Measurements from ENCODE around the gene SHE.

The SHE gene

DNA sequence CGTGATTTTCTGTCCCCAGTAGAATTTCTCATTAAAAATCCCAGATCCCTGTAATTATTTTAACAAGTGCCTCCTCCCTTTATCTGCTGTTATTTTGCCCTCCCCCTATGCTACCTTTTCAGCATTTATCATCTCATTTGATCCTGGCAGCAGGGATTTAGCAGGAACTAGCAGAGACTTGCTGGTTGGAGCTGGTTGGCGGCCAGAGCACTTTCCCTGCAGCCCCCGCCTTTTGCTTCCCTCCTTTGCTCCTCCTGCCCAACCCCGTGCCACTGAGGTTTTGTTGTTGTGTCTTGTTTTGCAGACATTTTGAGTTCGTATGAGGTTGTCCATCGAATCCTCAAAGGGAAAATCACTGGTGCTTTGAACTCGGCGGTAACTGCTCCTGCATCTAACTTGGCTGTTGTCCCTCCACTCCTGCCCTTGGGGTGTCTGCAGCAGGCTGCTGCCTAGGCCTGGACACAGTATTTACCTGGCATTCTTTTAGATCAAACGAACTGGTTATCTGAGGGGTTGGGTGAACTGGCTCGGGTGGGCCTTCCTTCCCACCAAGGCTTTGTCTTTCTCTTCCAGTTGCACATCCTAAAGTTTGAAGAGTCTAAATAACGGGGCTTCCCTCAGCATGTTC lies 45.0 kb upstream of the SHE start:
- no peak for TF ChIP-seq CTCF (IDR thresholded peaks at IDR 0.05; ENCODE audit: borderline replicate concordance, extremely low read depth, low read length, poor library complexity, severe bottlenecking)
- no peak for TF ChIP-seq EZH2 (IDR thresholded peaks at IDR 0.05; ENCODE audit: borderline replicate concordance, low read depth, low read length, severe bottlenecking)
- no peak overlapping the region for H3K4me2 ChIP-seq (ENCODE audit: insufficient read depth, low read length)
- peaks cover 30% of the 10 kb centered on the region for H4K20me1 ChIP-seq (ENCODE audit: insufficient read depth, low read length)
- DNase-seq (no peak), ATAC-seq (ENCODE audit: insufficient read depth, low read depth) (no peak)
- H3K79me2 ChIP-seq (ENCODE audit: insufficient read depth, low read length): no peaks in the 10 kb centered on the region
- no peak overlapping the region for H3K27ac ChIP-seq (ENCODE audit: low read length)
- no peak overlapping the region for H3K4me3 ChIP-seq (ENCODE audit: low read depth in 1 of 2, low read length in 2 of 2)
- no peak overlapping the region for H3K9ac ChIP-seq (ENCODE audit: low read depth, low read length)
- H3K36me3 ChIP-seq (ENCODE audit: insufficient read depth, low read length): peaks cover 37% of the 10 kb centered on the region
- no peaks in the 10 kb centered on the region for H3K9me3 ChIP-seq (ENCODE audit: insufficient read depth, low read length, severe bottlenecking)
- H3K27me3 ChIP-seq (ENCODE audit: insufficient read depth, low read length, poor library complexity): no peaks in the 10 kb centered on the region
- no peak overlapping the region for H2AFZ ChIP-seq (ENCODE audit: low read depth, low read length)
- H3K4me1 ChIP-seq (ENCODE audit: insufficient read depth, low read length): peaks cover 11% of the 10 kb centered on the region; the same call in 1 of the 2 replicates

- Histone ChIP-seq H3K9me3 (ENCODE audit: insufficient read depth, low read length, severe bottlenecking) (no peaks in the 10 kb centered on the region), H3K4me3 (ENCODE audit: low read depth in 1 of 2, low read length in 2 of 2) (no peak overlapping the region), H2AFZ (ENCODE audit: low read depth, low read length) (no peak overlapping the region), H3K79me2 (ENCODE audit: insufficient read depth, low read length) (no peaks in the 10 kb centered on the region), H3K27me3 (ENCODE audit: insufficient read depth, low read length, poor library complexity) (peaks cover 5% of the 10 kb centered on the region), H4K20me1 (ENCODE audit: insufficient read depth, low read length) (peaks cover 26% of the 10 kb centered on the region), H3K9ac (ENCODE audit: low read depth, low read length) (no peak overlapping the region), H3K36me3 (ENCODE audit: insufficient read depth, low read length) (peaks cover 30% of the 10 kb centered on the region), H3K4me2 (ENCODE audit: insufficient read depth, low read length) (no peak overlapping the region), H3K4me1 (ENCODE audit: insufficient read depth, low read length) (peaks cover 11% of the 10 kb centered on the region; the same call in 1 of the 2 replicates), H3K27ac (ENCODE audit: low read length) (no peak overlapping the region)
- DNase-seq (peak; percentile 50), ATAC-seq (ENCODE audit: insufficient read depth, low read depth) (peak; percentile 83)
- TF ChIP-seq EZH2 (IDR thresholded peaks at IDR 0.05; ENCODE audit: borderline replicate concordance, low read depth, low read length, severe bottlenecking) (no peak), CTCF (IDR thresholded peaks at IDR 0.05; ENCODE audit: borderline replicate concordance, extremely low read depth, low read length, poor library complexity, severe bottlenecking) (peak; percentile 73)
Observed at GRCh38 chr1:154546264-154547063, 44.3 kb upstream of the SHE start.

- H3K4me2 ChIP-seq (ENCODE audit: insufficient read depth, low read length): no peak overlapping the region
- TF ChIP-seq CTCF (IDR thresholded peaks at IDR 0.05; ENCODE audit: borderline replicate concordance, extremely low read depth, low read length, poor library complexity, severe bottlenecking) (no peak), EZH2 (IDR thresholded peaks at IDR 0.05; ENCODE audit: borderline replicate concordance, low read depth, low read length, severe bottlenecking) (no peak)
- no peaks in the 10 kb centered on the region for H3K79me2 ChIP-seq (ENCODE audit: insufficient read depth, low read length)
- H3K36me3 ChIP-seq (ENCODE audit: insufficient read depth, low read length): no peaks in the 10 kb centered on the region
- ATAC-seq (ENCODE audit: insufficient read depth, low read depth) (no peak), DNase-seq (no peak)
- H2AFZ ChIP-seq (ENCODE audit: low read depth, low read length): no peak overlapping the region
- peaks cover 6% of the 10 kb centered on the region for H3K27me3 ChIP-seq (ENCODE audit: insufficient read depth, low read length, poor library complexity)
- no peaks in the 10 kb centered on the region for H3K4me1 ChIP-seq (ENCODE audit: insufficient read depth, low read length)
- no peak overlapping the region for H3K27ac ChIP-seq (ENCODE audit: low read length)
- no peak overlapping the region for H3K9ac ChIP-seq (ENCODE audit: low read depth, low read length)
- H3K9me3 ChIP-seq (ENCODE audit: insufficient read depth, low read length, severe bottlenecking): no peaks in the 10 kb centered on the region
- no peaks in the 10 kb centered on the region for H4K20me1 ChIP-seq (ENCODE audit: insufficient read depth, low read length)
- H3K4me3 ChIP-seq (ENCODE audit: low read depth in 1 of 2, low read length in 2 of 2): no peak overlapping the region
Observed at GRCh38 chr1:154541231-154541630, 39.0 kb upstream of the SHE start.
